Astrocyte (in vitro differentiated cells and primary cell): ENCODE measurements around the gene TMEM86A. TPM values are rescaled to one million over a fixed set of nuclear protein-coding genes. Genes with fewer than 3 reads are reported as not detected.

Source experiments
- DNase-seq: peaks from one replicate; pipeline ENCODE4 v3.0.0-alpha.2; 2010; ENCODE audit warnings: low read depth
- FAIRE-seq: peaks from 2 replicates; lab custom pipeline; 2011; peaks lifted over from hg19 to GRCh38; lab: Jason Lieb, UNC
- H2AFZ ChIP-seq: 2 replicates; pipeline ENCODE4 v1.6.0; 2012; ENCODE audit warnings: low read depth, low read length, inconsistent platforms
- H3K27ac ChIP-seq: 2 replicates; pipeline ENCODE4 v1.5.1; 2011; ENCODE audit warnings: low read depth, low read length, inconsistent platforms
- H3K27me3 ChIP-seq: 2 replicates; pipeline ENCODE4 v1.6.0; 2011; ENCODE audit warnings: low read length, inconsistent platforms; ENCODE audit not compliant: insufficient read depth
- H3K36me3 ChIP-seq: 2 replicates; pipeline ENCODE4 v1.5.1; 2011; ENCODE audit warnings: low read length, inconsistent platforms; ENCODE audit not compliant: insufficient read depth
- H3K4me1 ChIP-seq: 2 replicates; pipeline ENCODE4 v1.5.1; 2011; ENCODE audit warnings: low read length, inconsistent platforms; ENCODE audit not compliant: insufficient read depth
- H3K4me2 ChIP-seq: 2 replicates; pipeline ENCODE4 v1.6.0; 2012; ENCODE audit warnings: low read length, inconsistent platforms
- H3K4me3 ChIP-seq: 2 replicates; pipeline ENCODE4 v1.5.1; 2011; ENCODE audit warnings: low read depth, mild to moderate bottlenecking, low read length, inconsistent platforms; ENCODE audit not compliant: insufficient read depth
- H3K79me2 ChIP-seq: 2 replicates; pipeline ENCODE4 v1.6.0; 2012; ENCODE audit warnings: mild to moderate bottlenecking, low read length, inconsistent platforms; ENCODE audit not compliant: insufficient read depth
- H3K9ac ChIP-seq: 2 replicates; pipeline ENCODE4 v1.6.0; 2012; ENCODE audit warnings: mild to moderate bottlenecking, low read length, inconsistent platforms
- H3K9me3 ChIP-seq: 2 replicates; pipeline ENCODE4 v1.5.1; 2012; ENCODE audit warnings: low read depth, mild to moderate bottlenecking, low read length, inconsistent platforms; ENCODE audit not compliant: insufficient read depth
- H4K20me1 ChIP-seq: 2 replicates; pipeline ENCODE4 v1.6.0; 2012; ENCODE audit warnings: low read length, inconsistent platforms; ENCODE audit not compliant: insufficient read depth
- H3K27ac Mint-ChIP-seq: one replicate; pipeline ENCODE4 v1.8.0; 2021; ENCODE audit warnings: mild to moderate bottlenecking, mixed read lengths; ENCODE audit not compliant: unreplicated experiment
- H3K27me3 Mint-ChIP-seq: one replicate; pipeline ENCODE4 v1.8.0; 2021; ENCODE audit warnings: low read depth, mixed read lengths; ENCODE audit not compliant: unreplicated experiment
- H3K36me3 Mint-ChIP-seq: one replicate; pipeline ENCODE4 v1.8.0; 2021; ENCODE audit warnings: low read depth, mixed read lengths; ENCODE audit not compliant: unreplicated experiment
- H3K4me1 Mint-ChIP-seq: one replicate; pipeline ENCODE4 v1.8.0; 2021; ENCODE audit warnings: low read depth, mixed read lengths; ENCODE audit not compliant: unreplicated experiment
- H3K4me3 Mint-ChIP-seq: one replicate; pipeline ENCODE4 v1.8.0; 2021; ENCODE audit warnings: mild to moderate bottlenecking, moderate library complexity, mixed read lengths; ENCODE audit not compliant: unreplicated experiment
- H3K9me3 Mint-ChIP-seq: one replicate; pipeline ENCODE4 v1.8.0; 2021; ENCODE audit warnings: mild to moderate bottlenecking, mixed read lengths; ENCODE audit not compliant: unreplicated experiment
- CTCF ChIP-seq: IDR thresholded peaks from 2 replicates; pipeline ENCODE4 v1.5.1; 2011; ENCODE audit warnings: low read depth, mild to moderate bottlenecking, inconsistent platforms, low read length, moderate library complexity; ENCODE audit not compliant: insufficient read depth
- EZH2 ChIP-seq: IDR thresholded peaks from 2 replicates; pipeline ENCODE4 v1.6.1; 2012; ENCODE audit warnings: mild to moderate bottlenecking, low read length, inconsistent platforms; ENCODE audit not compliant: insufficient read depth
- total RNA-seq: library from RNA; stranded (reverse); gene quantifications from 2 replicates; pipeline ENCODE4 v1.2.1, GENCODE V29; 2021

The TMEM86A gene
- total RNA-seq, 1 donor from 2014 or later: 4.0 TPM

- H3K27me3 ChIP-seq: peaks cover 3% of the 10 kb centered on the region
- no peaks in the 10 kb centered on the region for H4K20me1 ChIP-seq
- no peak overlapping the region for H3K4me3 ChIP-seq
- H3K36me3 Mint-ChIP-seq: no peaks in the 10 kb centered on the region
- H3K79me2 ChIP-seq: no peaks in the 10 kb centered on the region
- H3K9me3 ChIP-seq: no peaks in the 10 kb centered on the region
- peaks cover 2% of the 10 kb centered on the region for H3K9me3 Mint-ChIP-seq
- no peaks in the 10 kb centered on the region for H3K36me3 ChIP-seq
- no peaks in the 10 kb centered on the region for H3K4me1 ChIP-seq
- peaks cover 75% of the 10 kb centered on the region for H3K27me3 Mint-ChIP-seq
- H2AFZ ChIP-seq: no peak overlapping the region
- H3K4me2 ChIP-seq: no peak overlapping the region
- H3K4me1 Mint-ChIP-seq: no peaks in the 10 kb centered on the region
- DNase-seq (no peak), FAIRE-seq (no peak)
- no peak overlapping the region for H3K4me3 Mint-ChIP-seq
- H3K27ac Mint-ChIP-seq: no peak overlapping the region
- H3K27ac ChIP-seq: no peak overlapping the region
- TF ChIP-seq CTCF: no peak
- TF ChIP-seq EZH2: no peak
- H3K9ac ChIP-seq: no peak overlapping the region
Observed at GRCh38 chr11:18713646-18714442, 15.3 kb downstream of the TMEM86A start.

- Histone ChIP-seq H3K27me3 (peaks cover 3% of the 10 kb centered on the region), H3K36me3 (no peaks in the 10 kb centered on the region), H3K9me3 (no peaks in the 10 kb centered on the region), H4K20me1 (no peaks in the 10 kb centered on the region), H3K4me1 (no peaks in the 10 kb centered on the region), H2AFZ (no peak overlapping the region), H3K4me3 (no peak overlapping the region), H3K27ac (no peak overlapping the region), H3K79me2 (no peaks in the 10 kb centered on the region), H3K4me2 (no peak overlapping the region), H3K9ac (no peak overlapping the region)
- Mint-ChIP-seq H3K27me3 (peaks cover 71% of the 10 kb centered on the region), H3K9me3 (peaks cover 2% of the 10 kb centered on the region), H3K4me1 (no peaks in the 10 kb centered on the region), H3K36me3 (no peaks in the 10 kb centered on the region), H3K27ac (no peak overlapping the region), H3K4me3 (no peak overlapping the region)
- no peak for TF ChIP-seq EZH2
- TF ChIP-seq CTCF: no peak
- FAIRE-seq: no peak
- no peak for DNase-seq
Observed at GRCh38 chr11:18714443-18714780, 15.8 kb downstream of the TMEM86A start.

GRCh38 chr11:18715476-18715875, 16.9 kb downstream of the TMEM86A start:
- Histone ChIP-seq H3K4me1 (no peaks in the 10 kb centered on the region), H4K20me1 (no peaks in the 10 kb centered on the region), H3K27ac (no peak overlapping the region), H2AFZ (no peak overlapping the region), H3K79me2 (no peaks in the 10 kb centered on the region), H3K9ac (no peak overlapping the region), H3K9me3 (no peaks in the 10 kb centered on the region), H3K27me3 (peaks cover 3% of the 10 kb centered on the region), H3K36me3 (no peaks in the 10 kb centered on the region), H3K4me3 (no peak overlapping the region), H3K4me2 (no peak overlapping the region)
- Mint-ChIP-seq H3K36me3 (no peaks in the 10 kb centered on the region), H3K27me3 (peaks cover 71% of the 10 kb centered on the region), H3K4me1 (no peaks in the 10 kb centered on the region), H3K9me3 (peaks cover 2% of the 10 kb centered on the region), H3K4me3 (no peak overlapping the region), H3K27ac (no peak overlapping the region)
- TF ChIP-seq EZH2 (no peak), CTCF (no peak)
- FAIRE-seq (no peak), DNase-seq (no peak)
